ENCODE measurements around the gene CUX1. TPM values are rescaled to one million over a fixed set of nuclear protein-coding genes. Genes with fewer than 3 reads are reported as not detected.
A peak's percentile ranks its signal among the peaks of the same experiment; 100 is the strongest.
"Not testable (repeated sequence)": the region's sequence is repeated elsewhere in the genome, so short reads cannot be mapped to it uniquely, and the experiment has no call there.

CUX1 gene
- total RNA-seq, 1 donor from 2014 or later, result 89.1 TPM

DNA sequence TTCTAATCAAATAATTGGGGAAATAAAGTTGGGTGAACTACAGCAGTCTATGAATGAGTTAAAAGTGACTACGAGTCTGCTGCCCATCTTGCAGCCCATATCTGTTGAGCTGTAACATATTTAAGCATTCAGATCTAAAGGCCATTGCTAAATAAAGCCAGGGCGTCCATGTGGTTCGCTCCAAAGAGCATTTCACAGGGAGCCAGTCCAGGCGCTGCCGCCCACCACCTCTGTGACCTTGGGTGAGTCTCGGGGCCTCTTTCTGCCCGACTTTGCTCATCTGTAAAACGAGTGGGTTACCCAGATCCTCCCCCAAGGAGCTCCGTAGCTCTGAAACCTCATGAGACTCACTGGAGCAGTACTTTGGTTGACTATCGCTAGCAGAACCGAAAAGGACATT is 223.1 kb downstream of the CUX1 start:
- no peaks in the 10 kb centered on the region for H3K9me3 Mint-ChIP-seq (ENCODE audit: unreplicated experiment)
- no peak for DNase-seq (ENCODE audit: extremely low spot score, unreplicated experiment)
- H3K4me3 Mint-ChIP-seq (ENCODE audit: unreplicated experiment), result no peak overlapping the region
- H3K4me1 Mint-ChIP-seq (ENCODE audit: unreplicated experiment), result peaks cover 12% of the 10 kb centered on the region
- H3K27ac Mint-ChIP-seq (ENCODE audit: unreplicated experiment), result no peak overlapping the region
- no peaks in the 10 kb centered on the region for H3K27me3 Mint-ChIP-seq (ENCODE audit: unreplicated experiment)
- TF ChIP-seq, protein P1, sequence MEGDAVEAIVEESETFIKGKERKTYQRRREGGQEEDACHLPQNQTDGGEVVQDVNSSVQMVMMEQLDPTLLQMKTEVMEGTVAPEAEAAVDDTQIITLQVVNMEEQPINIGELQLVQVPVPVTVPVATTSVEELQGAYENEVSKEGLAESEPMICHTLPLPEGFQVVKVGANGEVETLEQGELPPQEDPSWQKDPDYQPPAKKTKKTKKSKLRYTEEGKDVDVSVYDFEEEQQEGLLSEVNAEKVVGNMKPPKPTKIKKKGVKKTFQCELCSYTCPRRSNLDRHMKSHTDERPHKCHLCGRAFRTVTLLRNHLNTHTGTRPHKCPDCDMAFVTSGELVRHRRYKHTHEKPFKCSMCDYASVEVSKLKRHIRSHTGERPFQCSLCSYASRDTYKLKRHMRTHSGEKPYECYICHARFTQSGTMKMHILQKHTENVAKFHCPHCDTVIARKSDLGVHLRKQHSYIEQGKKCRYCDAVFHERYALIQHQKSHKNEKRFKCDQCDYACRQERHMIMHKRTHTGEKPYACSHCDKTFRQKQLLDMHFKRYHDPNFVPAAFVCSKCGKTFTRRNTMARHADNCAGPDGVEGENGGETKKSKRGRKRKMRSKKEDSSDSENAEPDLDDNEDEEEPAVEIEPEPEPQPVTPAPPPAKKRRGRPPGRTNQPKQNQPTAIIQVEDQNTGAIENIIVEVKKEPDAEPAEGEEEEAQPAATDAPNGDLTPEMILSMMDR (IDR thresholded peaks at IDR 0.05), result no peak
- H3K36me3 Mint-ChIP-seq (ENCODE audit: unreplicated experiment), result peaks cover 3% of the 10 kb centered on the region

GRCh38 chr7:102042016-102042656 is 224.7 kb downstream of the CUX1 start:
- Mint-ChIP-seq H3K9me3 (ENCODE audit: unreplicated experiment) (no peaks in the 10 kb centered on the region), H3K4me3 (ENCODE audit: unreplicated experiment) (no peak overlapping the region), H3K36me3 (ENCODE audit: unreplicated experiment) (peaks cover 3% of the 10 kb centered on the region), H3K27ac (ENCODE audit: unreplicated experiment) (no peak overlapping the region), H3K4me1 (ENCODE audit: unreplicated experiment) (peaks cover 22% of the 10 kb centered on the region), H3K27me3 (ENCODE audit: unreplicated experiment) (no peaks in the 10 kb centered on the region)
- TF ChIP-seq, protein P1 (IDR thresholded peaks at IDR 0.05), result no peak
- DNase-seq (ENCODE audit: extremely low spot score, unreplicated experiment), result no peak

- DNase-seq (ENCODE audit: extremely low spot score, unreplicated experiment); H3K27me3 Mint-ChIP-seq (ENCODE audit: unreplicated experiment); H3K9me3 Mint-ChIP-seq (ENCODE audit: unreplicated experiment); H3K36me3 Mint-ChIP-seq (ENCODE audit: unreplicated experiment); H3K27ac Mint-ChIP-seq (ENCODE audit: unreplicated experiment); H3K4me3 Mint-ChIP-seq (ENCODE audit: unreplicated experiment): not testable (repeated sequence)
- peaks cover 22% of the 10 kb centered on the region for H3K4me1 Mint-ChIP-seq (ENCODE audit: unreplicated experiment)
Observed at GRCh38 chr7:102042796-102043195, 225.4 kb downstream of the CUX1 start.

- Mint-ChIP-seq H3K27me3 (ENCODE audit: unreplicated experiment) (no peaks in the 10 kb centered on the region), H3K27ac (ENCODE audit: unreplicated experiment) (peak overlapping the region; percentile 46), H3K4me1 (ENCODE audit: unreplicated experiment) (peaks cover 22% of the 10 kb centered on the region), H3K9me3 (ENCODE audit: unreplicated experiment) (no peaks in the 10 kb centered on the region), H3K36me3 (ENCODE audit: unreplicated experiment) (peaks cover 5% of the 10 kb centered on the region), H3K4me3 (ENCODE audit: unreplicated experiment) (no peak overlapping the region)
- TF ChIP-seq, protein P1 (IDR thresholded peaks at IDR 0.05), result no peak
- no peak for DNase-seq (ENCODE audit: extremely low spot score, unreplicated experiment)
Observed at GRCh38 chr7:102044641-102044983, 227.2 kb downstream of the CUX1 start.

GRCh38 chr7:102044984-102045673 is 227.7 kb downstream of the CUX1 start:
- peak overlapping the region; percentile 48 for H3K4me3 Mint-ChIP-seq (ENCODE audit: unreplicated experiment)
- H3K4me1 Mint-ChIP-seq (ENCODE audit: unreplicated experiment), result peaks cover 22% of the 10 kb centered on the region
- DNase-seq (ENCODE audit: extremely low spot score, unreplicated experiment), result peak; percentile 87
- peaks cover 5% of the 10 kb centered on the region for H3K36me3 Mint-ChIP-seq (ENCODE audit: unreplicated experiment)
- H3K27ac Mint-ChIP-seq (ENCODE audit: unreplicated experiment), result peak overlapping the region; percentile 46
- TF ChIP-seq, protein P1 (IDR thresholded peaks at IDR 0.05), result no peak
- H3K9me3 Mint-ChIP-seq (ENCODE audit: unreplicated experiment), result no peaks in the 10 kb centered on the region
- no peaks in the 10 kb centered on the region for H3K27me3 Mint-ChIP-seq (ENCODE audit: unreplicated experiment)
